Omental fat pad (tissue), 4 donors: ENCODE measurements around the gene VMO1. TPM values are rescaled to one million over a fixed set of nuclear protein-coding genes. Genes with fewer than 3 reads are reported as not detected.

Experiments used
- ATAC-seq: fragments of 150-250 bp; one replicate; pipeline ENCODE4 v1.9.1; 2016; ENCODE audit warnings: mild to moderate bottlenecking, moderate library complexity; ENCODE audit not compliant: low FRiP score
- DNase-seq: peaks from one replicate; pipeline ENCODE4 v3.0.0-alpha.2; 2019; ENCODE audit warnings: low spot score
- total RNA-seq, 4 donors: library from RNA; depleted of rRNA; stranded (reverse); fragments of >200 nt; gene quantifications; one replicate each; pipeline ENCODE4 v1.1.0, GENCODE V29; 2016
- TF ChIP-seq, protein P1 (sequence below), 3 donors: fragments of 450-650 bp; IDR thresholded peaks; one replicate each; pipeline ENCODE4 v1.5.1; 2016 to 2017; ENCODE audit warnings: antibody characterized with exemption in 3 of 3, mild to moderate bottlenecking in 3 of 3, moderate library complexity in 2 of 3

Gene VMO1
- total RNA-seq, 4 donors from 2014 or later, result 2.1 to 13.1 (median 8.4) TPM

DNA sequence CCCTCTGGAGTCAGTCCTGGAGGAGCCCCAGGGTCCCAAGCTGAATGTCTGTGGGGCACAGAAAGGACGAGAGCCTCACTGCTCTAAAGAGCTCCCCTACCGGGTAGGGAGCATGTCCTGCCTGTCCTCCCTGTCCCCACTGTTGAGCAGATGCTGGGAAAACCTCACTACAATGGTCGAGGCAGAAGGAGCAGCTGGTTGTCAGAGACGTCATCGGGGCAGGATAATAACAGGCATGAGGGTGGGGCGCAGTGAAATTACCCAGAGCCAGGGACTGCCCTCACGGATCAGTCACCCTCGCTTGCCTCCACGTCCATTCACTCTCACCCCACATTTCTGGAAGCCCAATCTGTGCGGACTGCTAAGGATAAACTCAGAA, 13.9 kb downstream of the VMO1 start:
- no peak for DNase-seq
- TF ChIP-seq, protein P1, sequence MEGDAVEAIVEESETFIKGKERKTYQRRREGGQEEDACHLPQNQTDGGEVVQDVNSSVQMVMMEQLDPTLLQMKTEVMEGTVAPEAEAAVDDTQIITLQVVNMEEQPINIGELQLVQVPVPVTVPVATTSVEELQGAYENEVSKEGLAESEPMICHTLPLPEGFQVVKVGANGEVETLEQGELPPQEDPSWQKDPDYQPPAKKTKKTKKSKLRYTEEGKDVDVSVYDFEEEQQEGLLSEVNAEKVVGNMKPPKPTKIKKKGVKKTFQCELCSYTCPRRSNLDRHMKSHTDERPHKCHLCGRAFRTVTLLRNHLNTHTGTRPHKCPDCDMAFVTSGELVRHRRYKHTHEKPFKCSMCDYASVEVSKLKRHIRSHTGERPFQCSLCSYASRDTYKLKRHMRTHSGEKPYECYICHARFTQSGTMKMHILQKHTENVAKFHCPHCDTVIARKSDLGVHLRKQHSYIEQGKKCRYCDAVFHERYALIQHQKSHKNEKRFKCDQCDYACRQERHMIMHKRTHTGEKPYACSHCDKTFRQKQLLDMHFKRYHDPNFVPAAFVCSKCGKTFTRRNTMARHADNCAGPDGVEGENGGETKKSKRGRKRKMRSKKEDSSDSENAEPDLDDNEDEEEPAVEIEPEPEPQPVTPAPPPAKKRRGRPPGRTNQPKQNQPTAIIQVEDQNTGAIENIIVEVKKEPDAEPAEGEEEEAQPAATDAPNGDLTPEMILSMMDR (IDR thresholded peaks at IDR 0.05), result no peak
- ATAC-seq, result no peak

- DNase-seq (no peak), ATAC-seq (no peak)
- TF ChIP-seq, protein P1 (IDR thresholded peaks at IDR 0.05), result no peak
These were observed 14.5 kb downstream of the VMO1 start, which contains the start of gene TM4SF5 for GRCh38 chr17:4771519-4772234. Gene TM4SF5, plus strand, starts transcription at chr17:4771886. Its CDS starts 37 bp downstream, at chr17:4771923.

DNA sequence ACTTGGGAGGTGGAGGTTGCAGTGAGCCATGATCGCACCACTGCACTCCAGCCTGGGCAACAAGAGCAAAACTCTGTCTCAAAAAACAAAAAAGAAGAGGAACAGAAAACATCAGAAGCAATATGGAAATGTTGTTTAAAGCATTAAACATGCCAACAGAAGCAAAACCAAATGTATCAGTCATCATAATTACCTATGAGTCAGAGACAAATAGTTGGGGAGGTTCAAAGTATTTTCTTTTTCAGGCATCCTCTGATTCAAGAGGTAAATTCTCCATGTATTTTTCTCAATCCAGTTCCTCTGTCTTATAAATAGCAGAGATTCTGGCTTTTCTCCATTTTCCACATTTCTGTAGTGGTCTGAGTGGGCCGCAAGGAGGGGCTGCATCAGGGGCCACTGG, 16.5 kb downstream of the VMO1 start:
- TF ChIP-seq, protein P1 (IDR thresholded peaks at IDR 0.05), result no peak
- DNase-seq (no peak), ATAC-seq (no peak)

GRCh38 chr17:4768298-4768697, 17.9 kb downstream of the VMO1 start:
- TF ChIP-seq, protein P1 (IDR thresholded peaks at IDR 0.05), result no peak
- ATAC-seq (no peak), DNase-seq (no peak)

- DNase-seq, result no peak
- ATAC-seq, result no peak
These were observed 19.4 kb downstream of the VMO1 start for GRCh38 chr17:4766723-4767122.

DNA sequence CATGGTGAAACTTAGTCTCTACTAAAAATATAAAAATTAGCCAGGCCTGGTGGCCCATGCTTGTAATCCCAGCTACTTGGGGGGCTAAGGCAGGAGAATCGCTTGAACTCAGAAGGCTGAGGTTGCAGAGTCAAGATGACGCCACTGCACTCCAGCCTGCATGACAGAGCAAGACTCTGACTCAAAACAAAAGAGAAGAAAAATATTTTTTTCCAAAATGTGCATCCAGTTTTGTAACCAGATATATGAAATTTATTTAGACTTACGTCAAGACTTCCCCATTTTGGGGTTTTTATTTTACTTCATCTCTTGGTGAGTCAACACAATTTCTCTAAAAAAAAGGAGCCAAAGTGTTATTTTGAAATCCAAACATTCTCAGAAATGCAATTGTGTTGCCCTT, 20.0 kb downstream of the VMO1 start:
- DNase-seq (no peak), ATAC-seq (no peak)
- TF ChIP-seq, protein P1 (IDR thresholded peaks at IDR 0.05), result no peak

More at GRCh38 chr17:4766723-4767122, 19.4 kb downstream of the VMO1 start:
- TF ChIP-seq, protein P1 (IDR thresholded peaks at IDR 0.05), result no peak

DNA sequence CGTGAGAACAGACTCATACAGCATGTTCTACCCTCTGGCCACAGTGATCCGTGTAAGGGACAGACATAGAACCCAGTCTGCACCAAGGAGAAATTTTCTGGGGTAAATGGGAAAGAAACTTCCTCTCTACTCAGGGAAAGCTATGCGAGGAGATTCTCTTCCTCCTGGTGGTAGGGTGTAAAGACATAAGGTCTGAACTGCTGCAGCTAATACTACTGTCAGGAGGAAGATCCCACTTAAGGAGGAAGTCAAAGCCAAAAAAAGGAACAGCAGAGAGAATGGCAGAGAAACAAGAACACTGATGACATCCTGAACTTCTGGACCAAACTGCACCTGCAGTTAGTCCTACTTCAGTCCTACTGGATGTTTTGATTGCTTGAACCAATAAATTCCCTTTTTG, 21.6 kb downstream of the VMO1 start:
- DNase-seq (no peak), ATAC-seq (no peak)
- TF ChIP-seq, protein P1 (IDR thresholded peaks at IDR 0.05), result no peak
